ENCODE data around the gene MED13L. TPM values are rescaled to one million over a fixed set of nuclear protein-coding genes. Genes with fewer than 3 reads are reported as not detected.

Gene MED13L
- polyA plus RNA-seq, 1 donor (not counting 4 experiments of a cell fraction or from before 2014, with no cell fraction given): 31.7 TPM

GRCh38 chr12:116113398-116114130, 163.9 kb downstream of the MED13L start:
- H3K9me1 ChIP-seq (ENCODE audit: control insufficient read depth, extremely low read depth, insufficient read depth, low read length): peaks cover 2% of the 10 kb centered on the region
- no peak for FAIRE-seq
- H3K9me3 ChIP-seq (ENCODE audit: control insufficient read depth, low read depth, low read length): no peaks in the 10 kb centered on the region
- no peak overlapping the region for H3K9ac ChIP-seq (ENCODE audit: control insufficient read depth, extremely low read depth, insufficient read depth, low read length)
- no peak overlapping the region for H2AFZ ChIP-seq (ENCODE audit: control insufficient read depth, low read length)
- H3K4me1 ChIP-seq (ENCODE audit: control insufficient read depth, extremely low read depth, insufficient read depth, low read length): peaks cover 9% of the 10 kb centered on the region
- H3K27me3 ChIP-seq (ENCODE audit: control insufficient read depth, extremely low read depth, insufficient read depth, low read length): no peaks in the 10 kb centered on the region
- TF ChIP-seq EZH2 (IDR thresholded peaks at IDR 0.05; ENCODE audit: low read length): no peak
- no peak for TF ChIP-seq CTCF (optimal IDR thresholded peaks at IDR 0.05 in 1 of 3, IDR thresholded peaks at IDR 0.05 in 1 of 3, conservative IDR thresholded peaks at IDR 0.05 in 1 of 3; ENCODE audit: extremely low read depth in 1 of 3, insufficient read depth in 2 of 3, low read length in 3 of 3)
- H3K27ac ChIP-seq (ENCODE audit: control insufficient read depth, insufficient read depth, low read length): no peak overlapping the region
- H3K36me3 ChIP-seq (ENCODE audit: control insufficient read depth in 2 of 2, extremely low read depth in 1 of 2, insufficient read depth in 2 of 2, low read length in 2 of 2): no peaks in the 10 kb centered on the region
- H4K20me1 ChIP-seq (ENCODE audit: control insufficient read depth, extremely low read depth, insufficient read depth, low read length): peaks cover 7% of the 10 kb centered on the region
- dilution Hi-C loops (cut with MboI; ENCODE audit: extremely low pct_ligation_motif_present, low sequenced_read_pairs): no loop called here
- no peak overlapping the region for H3K4me2 ChIP-seq (ENCODE audit: control insufficient read depth, extremely low read depth, insufficient read depth, low read depth, low read length)
- H3K79me2 ChIP-seq (ENCODE audit: control insufficient read depth, insufficient read depth, low read length): peaks cover 74% of the 10 kb centered on the region
- no peak overlapping the region for H3K4me3 ChIP-seq (ENCODE audit: control insufficient read depth in 2 of 3, extremely low read depth in 1 of 3, insufficient read depth in 2 of 3, low read depth in 1 of 3, low read length in 3 of 3)
- no peak for DNase-seq (ENCODE audit: low read depth, low spot score)

- H3K9ac ChIP-seq (ENCODE audit: control insufficient read depth, extremely low read depth, insufficient read depth, low read length): no peak overlapping the region
- H3K4me3 ChIP-seq (ENCODE audit: control insufficient read depth in 2 of 3, extremely low read depth in 1 of 3, insufficient read depth in 2 of 3, low read depth in 1 of 3, low read length in 3 of 3): no peak overlapping the region
- DNase-seq (ENCODE audit: low read depth, low spot score) (no peak), FAIRE-seq (no peak)
- dilution Hi-C loops (cut with MboI; ENCODE audit: extremely low pct_ligation_motif_present, low sequenced_read_pairs): no loop called here
- no peaks in the 10 kb centered on the region for H3K36me3 ChIP-seq (ENCODE audit: control insufficient read depth in 2 of 2, extremely low read depth in 1 of 2, insufficient read depth in 2 of 2, low read length in 2 of 2)
- H3K79me2 ChIP-seq (ENCODE audit: control insufficient read depth, insufficient read depth, low read length): peaks cover 45% of the 10 kb centered on the region
- H3K27me3 ChIP-seq (ENCODE audit: control insufficient read depth, extremely low read depth, insufficient read depth, low read length): no peaks in the 10 kb centered on the region
- peaks cover 3% of the 10 kb centered on the region for H3K9me1 ChIP-seq (ENCODE audit: control insufficient read depth, extremely low read depth, insufficient read depth, low read length)
- H2AFZ ChIP-seq (ENCODE audit: control insufficient read depth, low read length): no peak overlapping the region
- no peak for TF ChIP-seq CTCF (optimal IDR thresholded peaks at IDR 0.05 in 1 of 3, IDR thresholded peaks at IDR 0.05 in 1 of 3, conservative IDR thresholded peaks at IDR 0.05 in 1 of 3; ENCODE audit: extremely low read depth in 1 of 3, insufficient read depth in 2 of 3, low read length in 3 of 3)
- no peak for TF ChIP-seq EZH2 (IDR thresholded peaks at IDR 0.05; ENCODE audit: low read length)
- H3K4me1 ChIP-seq (ENCODE audit: control insufficient read depth, extremely low read depth, insufficient read depth, low read length): peaks cover 1% of the 10 kb centered on the region
- no peak overlapping the region for H3K27ac ChIP-seq (ENCODE audit: control insufficient read depth, insufficient read depth, low read length)
- H3K9me3 ChIP-seq (ENCODE audit: control insufficient read depth, low read depth, low read length): no peaks in the 10 kb centered on the region
- peaks cover 2% of the 10 kb centered on the region for H4K20me1 ChIP-seq (ENCODE audit: control insufficient read depth, extremely low read depth, insufficient read depth, low read length)
- H3K4me2 ChIP-seq (ENCODE audit: control insufficient read depth, extremely low read depth, insufficient read depth, low read depth, low read length): no peak overlapping the region
Observed at GRCh38 chr12:116106870-116107269, 170.6 kb downstream of the MED13L start.

Measured in keratinocyte (primary cell).